ENCODE results near the gene GNG4.

GRCh38 chr1:235614442-235614954, 35.1 kb downstream of the GNG4 start:
- TF ChIP-seq CTCF (IDR thresholded peaks at IDR 0.05) (no peak), POLR2A (IDR thresholded peaks at IDR 0.05) (no peak)

Data from tibial nerve (tissue), 3 donors.